HG03025 (cell line): ENCODE results near the gene COQ8B.

Experiments
- ATAC-seq: cut with Tn5 transposase; IDR thresholded peaks from one replicate; pipeline ENCODE4 v1.9.1; 2021; ENCODE audit warnings: mild to moderate bottlenecking, moderate library complexity; ENCODE audit not compliant: unreplicated experiment, low FRiP score

Gene COQ8B

DNA sequence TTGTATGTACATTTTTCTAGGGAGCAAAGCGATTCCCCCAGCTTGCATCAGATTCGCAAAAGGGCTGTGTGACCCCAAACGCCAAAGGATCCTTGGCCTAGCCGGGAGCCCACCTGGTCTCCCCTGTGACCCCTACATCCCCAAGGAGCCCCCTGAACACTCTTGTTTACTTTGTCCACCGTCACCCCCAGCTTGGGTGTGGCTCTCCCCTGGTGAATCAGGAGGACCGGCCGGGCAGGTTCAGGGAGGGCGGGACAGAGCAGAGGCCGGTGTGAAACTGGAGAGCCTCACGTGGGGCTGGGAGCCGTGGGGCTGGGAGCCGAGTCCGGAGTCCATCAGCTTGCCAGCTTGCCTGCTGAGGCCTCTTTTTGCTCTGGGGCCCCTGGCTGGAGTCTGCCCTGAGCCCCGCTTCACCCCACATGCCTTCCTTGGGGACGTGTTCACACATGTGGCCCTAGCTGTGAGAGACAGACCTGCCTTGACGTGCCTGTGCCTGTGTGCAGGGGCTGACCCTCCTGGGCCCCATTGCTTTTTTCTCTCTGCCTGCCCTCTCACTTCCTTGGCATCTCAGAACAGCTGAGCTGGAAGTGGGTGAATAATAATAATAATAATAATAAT lies 2.2 kb upstream of the COQ8B start:
- no peak for ATAC-seq

DNA sequence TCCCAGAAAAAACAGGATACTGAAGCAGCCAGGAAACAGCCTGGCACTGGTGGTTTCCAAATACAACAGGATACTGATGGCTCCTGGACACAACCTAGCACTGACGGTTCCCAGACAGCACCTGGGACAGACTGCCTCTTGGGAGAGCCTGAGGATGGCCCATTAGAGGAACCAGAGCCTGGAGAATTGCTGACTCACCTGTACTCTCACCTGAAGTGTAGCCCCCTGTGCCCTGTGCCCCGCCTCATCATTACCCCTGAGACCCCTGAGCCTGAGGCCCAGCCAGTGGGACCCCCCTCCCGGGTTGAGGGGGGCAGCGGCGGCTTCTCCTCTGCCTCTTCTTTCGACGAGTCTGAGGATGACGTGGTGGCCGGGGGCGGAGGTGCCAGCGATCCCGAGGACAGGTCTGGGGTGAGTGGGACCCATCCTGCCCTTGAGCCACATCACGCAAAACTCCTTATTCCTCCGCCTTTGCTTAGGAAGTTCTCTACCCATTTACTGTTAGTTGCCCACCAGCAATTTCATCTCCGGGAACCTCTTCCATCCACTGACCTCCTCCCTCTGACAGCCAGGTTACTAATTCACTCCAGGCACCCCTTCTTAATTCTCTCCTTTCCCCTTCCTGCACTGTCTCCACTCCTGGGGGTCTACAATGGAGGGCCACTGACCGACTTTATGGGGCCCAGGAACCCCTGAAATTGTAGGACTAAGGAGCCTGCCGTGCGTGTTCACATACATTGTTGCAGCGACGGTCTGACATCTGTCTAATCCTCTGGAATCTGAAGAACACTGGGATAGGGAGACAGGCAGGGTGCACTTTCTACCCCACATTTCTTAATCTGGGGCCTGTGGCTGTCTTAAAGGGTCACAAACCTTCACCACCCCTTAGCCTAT lies 1.4 kb upstream of the COQ8B start:
- no peak for ATAC-seq

DNA sequence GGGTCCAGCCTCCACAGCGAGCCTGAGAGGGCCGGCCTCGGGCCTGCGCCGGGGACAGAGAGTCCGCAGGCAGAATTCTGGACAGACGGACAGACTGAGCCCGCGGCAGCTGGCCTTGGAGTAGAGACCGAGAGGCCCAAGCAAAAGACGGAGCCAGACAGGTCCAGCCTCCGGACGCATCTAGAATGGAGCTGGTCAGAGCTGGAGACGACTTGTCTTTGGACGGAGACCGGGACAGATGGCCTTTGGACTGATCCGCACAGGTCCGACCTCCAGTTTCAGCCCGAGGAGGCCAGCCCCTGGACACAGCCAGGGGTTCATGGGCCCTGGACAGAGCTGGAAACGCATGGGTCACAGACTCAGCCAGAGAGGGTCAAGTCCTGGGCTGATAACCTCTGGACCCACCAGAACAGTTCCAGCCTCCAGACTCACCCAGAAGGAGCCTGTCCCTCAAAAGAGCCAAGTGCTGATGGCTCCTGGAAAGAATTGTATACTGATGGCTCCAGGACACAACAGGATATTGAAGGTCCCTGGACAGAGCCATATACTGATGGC lies 716 bp upstream of the COQ8B start:
- ATAC-seq, result peak; percentile 11

DNA sequence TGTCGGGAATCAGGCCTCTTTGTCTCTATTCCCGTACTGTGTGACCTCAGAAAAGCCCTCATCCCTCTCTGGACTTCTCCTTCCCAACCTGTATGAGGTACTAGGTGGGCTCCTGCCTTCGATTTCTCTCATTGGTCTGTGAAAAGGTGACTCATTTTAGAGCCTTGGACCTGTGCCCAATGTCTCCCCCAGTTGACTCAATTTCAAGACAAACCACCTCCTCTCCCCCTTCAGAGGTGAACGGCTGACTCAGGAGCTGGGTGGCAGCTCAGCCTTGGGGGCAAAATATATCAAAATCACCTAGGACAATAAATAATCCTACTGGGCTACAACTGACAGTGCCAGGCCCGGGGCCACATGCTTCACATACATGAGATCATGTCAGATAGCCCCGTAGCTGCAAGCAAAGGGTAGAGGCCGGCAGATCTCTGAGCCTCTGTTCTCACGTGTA lies 630 bp downstream of the COQ8B start:
- no peak for ATAC-seq

DNA sequence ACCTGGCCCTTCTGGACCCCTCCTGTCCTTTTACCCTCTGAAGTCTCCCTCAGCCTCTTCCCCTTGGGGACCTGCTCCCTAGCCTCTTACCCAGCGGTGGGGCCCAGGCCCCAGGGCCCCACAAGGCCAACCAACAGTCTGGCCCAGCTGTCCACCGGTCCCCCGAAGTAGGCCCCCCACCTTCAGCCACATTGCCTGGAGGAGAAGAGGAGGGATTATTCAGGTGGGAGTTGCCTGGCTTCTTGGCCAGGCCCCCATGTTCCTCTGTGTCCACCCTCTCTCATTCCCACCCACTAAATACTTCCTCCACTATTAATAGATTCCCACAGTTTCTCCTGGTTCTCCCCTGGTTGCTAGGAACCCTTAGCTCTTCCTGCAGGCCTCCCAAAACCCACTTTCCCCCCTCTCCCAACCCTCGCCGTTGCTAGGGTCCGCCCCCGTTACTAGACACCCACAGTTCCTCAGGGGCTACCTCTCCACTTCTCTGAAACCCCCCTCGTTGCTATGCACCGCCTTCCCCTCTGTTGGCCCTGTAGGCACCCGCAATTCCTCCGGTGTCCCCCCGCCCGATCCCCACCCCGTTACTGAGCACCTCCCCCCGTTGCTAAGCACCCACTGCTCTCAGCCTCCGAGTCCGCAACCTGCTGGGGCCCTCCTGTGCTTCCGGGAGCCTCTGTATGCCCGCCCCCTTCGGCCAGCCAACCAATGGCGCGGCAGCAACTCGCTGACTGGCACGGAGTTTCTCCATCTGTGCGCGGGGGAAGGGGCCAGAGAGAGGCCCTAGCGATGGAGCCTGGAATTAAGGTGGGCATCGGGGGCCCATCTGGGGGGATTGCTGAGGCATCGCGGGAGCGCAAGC lies 2.0 kb downstream of the COQ8B start:
- ATAC-seq, result peak; percentile 40

DNA sequence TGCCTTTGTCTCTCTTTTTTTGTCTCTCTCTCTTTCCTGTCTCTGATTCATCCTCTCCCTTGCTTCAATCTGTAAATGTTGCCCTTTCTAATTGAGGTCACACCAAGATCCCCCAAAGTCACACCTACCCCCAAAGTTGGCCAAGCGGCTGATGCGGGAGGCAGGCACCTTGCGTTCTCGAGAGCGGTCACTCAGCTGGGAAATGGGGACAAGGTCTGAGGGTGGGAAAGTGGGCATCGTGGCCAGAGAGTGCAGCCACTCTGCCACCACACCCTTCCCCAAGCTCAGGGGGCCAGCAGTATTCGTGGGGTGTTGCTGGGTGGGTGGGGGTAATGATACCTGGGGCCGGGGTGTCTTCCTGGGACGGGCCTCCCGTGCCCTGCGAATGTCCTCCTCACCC lies 2.7 kb downstream of the COQ8B start:
- ATAC-seq, result no peak

DNA sequence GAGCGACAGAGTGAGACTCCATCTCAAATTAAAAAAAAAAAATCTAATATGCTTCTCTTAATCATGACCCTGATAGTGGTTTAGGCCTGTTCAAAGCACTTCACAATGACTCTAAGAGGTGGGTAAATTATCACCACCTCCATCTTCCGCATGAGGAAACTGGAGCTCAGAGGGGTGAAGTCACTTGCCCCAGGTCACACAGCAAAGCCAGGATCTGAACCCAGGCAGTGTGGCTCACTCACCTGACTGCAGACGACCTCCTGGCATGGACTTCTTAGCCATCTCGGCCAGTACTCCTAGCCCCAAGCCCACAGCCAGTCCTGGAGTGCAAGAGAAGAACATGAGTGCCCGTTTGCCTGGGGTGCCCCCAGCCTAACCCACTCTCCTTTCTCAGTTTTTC lies 6.9 kb downstream of the COQ8B start:
- ATAC-seq, result no peak

DNA sequence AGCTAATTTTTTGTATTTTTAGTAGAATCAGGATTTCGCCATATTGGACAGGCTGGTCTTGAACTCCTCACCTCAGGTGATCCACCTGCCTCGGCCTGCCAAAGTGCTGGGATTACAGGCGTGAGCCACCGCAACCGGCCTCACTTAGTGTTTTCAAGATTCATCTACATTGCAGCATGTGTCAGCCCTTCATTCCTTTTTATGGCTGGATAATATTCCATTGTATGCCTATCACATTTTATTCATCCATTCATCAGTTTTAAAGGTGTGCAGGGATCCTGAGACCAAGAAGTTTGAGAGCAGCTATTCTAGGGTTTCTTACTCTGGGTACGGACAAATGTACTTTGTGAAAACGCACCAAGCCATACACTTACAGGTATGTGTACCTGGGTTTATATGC lies 9.1 kb downstream of the COQ8B start:
- no peak for ATAC-seq

DNA sequence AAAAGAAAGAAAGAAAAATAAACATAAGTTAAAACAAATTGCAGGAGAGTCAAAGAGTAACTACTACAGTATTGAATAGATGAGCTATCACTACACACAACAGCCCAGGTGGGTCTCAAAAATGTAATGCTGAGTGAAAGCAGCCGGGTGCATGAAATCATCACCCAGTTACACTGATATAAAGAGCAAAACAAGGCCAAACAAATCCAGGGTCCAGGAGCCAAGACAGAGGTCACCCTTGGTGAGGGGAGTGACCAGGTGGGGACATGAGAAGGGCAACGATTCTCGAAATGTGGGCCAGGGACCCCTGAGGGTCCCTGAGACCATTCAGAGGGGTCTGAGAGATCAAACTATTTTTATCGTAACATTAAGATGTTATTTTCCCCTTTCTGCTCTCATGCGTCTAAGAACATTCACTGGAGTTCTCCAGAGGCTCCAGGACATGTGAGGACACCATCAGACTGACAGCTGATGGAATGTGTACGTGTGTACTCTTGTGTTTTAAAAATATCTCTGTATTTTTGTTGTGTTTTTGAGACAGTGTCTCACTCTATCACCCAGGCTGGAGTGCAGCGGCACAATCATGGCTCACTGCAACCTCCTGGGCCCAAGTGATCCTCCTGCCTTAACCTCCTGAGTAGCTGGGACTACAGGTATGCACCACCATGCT lies 10.6 kb downstream of the COQ8B start:
- ATAC-seq, result no peak

DNA sequence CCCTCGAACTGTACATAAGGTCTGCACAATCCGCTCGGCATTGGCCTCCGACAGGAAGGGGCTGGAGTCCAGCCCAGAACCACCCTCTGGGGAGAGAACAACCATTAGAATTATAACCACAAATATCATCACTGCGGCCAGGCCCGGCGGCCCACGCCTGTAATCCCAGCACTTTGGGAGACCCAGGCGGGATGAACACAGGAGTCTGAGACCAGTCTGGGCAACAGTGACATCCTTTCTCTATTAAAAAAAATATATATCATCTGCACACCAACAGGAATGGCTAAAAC lies 11.4 kb downstream of the COQ8B start:
- no peak for ATAC-seq

DNA sequence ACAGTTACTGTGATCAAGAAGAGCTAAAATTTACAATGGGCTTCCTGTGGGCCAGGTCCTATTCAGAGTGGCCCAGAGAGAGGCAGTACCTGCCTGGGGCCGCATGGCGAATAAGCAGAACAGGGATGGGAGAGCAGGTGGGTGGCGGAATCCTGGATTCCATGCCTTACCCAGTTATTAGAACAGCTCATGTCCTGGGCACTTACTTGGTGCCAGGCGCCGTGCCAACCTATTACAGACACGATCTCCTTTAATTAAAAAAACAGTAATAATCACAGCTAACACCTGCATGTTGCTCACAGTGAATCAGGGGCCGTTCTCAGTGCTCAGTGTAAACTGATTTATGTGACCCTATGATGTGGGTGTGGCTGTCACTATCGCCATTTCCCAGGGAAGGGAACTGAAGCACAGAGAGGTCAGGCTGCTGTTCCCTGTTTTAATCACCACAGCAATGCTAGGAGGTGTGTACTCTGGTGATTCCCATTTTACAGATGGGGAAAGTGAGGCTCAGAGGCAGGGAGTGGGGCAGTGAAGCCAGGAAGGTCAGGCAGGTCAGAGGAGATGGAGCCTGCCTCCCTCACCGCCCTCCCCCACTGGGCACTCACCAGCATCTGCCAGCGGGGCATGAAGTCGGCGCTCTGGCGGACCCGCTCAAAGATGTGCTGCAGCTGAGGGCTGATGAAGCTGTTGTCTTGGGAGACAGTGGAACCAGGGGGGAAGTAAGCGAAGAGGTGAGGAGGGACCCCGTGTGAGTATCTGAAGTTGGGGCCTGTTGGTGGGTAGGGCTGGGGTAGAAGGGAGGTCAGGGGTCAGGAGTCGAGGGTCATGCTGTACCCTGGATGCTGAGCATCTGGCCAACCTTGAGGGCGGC lies 12.0 kb downstream of the COQ8B start:
- no peak for ATAC-seq

DNA sequence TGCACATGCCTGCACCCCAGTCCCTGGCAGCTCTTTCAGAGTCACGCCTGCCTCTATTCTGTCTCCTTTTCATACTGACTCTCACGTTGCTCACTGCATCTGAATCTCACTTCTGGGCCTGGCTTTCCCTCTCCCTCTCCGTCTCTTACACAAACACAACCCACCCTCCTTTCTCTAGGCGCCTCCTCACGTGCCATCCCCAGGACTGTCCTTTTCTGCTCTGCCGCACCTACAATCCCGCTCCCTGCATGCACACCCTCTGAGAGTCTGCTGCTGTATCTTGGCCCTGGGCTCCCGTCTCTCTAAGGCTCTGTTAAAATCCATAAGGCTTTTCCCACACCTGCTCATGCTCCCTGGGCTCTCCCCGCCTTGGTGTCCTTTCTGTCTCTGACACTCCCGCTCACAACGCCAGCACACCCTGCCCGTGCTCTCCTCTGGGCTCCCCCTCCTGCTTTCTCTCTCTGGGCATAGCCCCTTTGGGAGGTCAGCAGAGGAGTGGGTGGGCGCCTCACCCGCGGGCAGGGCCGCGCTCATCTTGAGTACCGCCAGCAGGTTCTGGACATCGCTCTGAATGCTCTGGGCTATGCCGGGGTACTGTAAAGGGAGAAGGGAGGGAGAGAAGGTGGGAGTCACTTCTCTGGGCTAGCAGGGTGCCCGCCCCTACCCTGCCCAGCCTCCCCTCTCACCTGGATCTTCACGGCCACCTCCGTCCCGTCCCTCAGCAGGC lies 13.5 kb downstream of the COQ8B start:
- ATAC-seq, result no peak

DNA sequence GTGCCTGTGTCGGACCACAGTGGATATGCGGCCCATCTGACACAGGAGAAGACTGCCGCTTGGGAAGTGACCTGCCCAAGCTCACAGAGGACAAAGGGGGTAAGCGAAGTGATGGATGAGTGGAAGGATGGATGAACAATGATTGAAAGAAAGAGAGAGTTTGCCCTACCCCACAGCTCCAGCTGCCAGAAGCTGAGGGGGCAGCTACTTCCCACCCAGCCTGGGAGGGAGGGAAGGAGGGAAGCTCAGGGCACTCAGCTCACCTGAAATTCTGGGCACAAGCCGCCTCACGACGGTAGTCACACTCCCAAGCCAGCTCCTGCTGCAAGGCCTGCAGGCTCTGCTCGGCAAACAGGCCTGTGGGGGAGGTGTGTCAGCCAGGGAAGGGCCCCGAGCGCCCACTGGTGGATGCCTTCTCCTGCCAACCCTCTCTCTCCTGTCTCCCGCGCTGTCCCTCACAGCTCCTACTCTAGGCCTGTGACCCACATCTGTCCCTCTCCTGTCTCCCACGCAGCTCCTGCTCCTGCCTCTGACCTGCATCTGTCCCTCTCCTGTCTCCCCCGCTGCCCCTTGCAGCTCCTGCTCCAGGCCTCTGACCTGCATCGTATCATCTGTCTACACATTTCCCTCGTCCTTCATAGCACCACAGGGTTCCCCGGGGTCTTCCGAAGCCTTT lies 14.2 kb downstream of the COQ8B start:
- ATAC-seq, result no peak

DNA sequence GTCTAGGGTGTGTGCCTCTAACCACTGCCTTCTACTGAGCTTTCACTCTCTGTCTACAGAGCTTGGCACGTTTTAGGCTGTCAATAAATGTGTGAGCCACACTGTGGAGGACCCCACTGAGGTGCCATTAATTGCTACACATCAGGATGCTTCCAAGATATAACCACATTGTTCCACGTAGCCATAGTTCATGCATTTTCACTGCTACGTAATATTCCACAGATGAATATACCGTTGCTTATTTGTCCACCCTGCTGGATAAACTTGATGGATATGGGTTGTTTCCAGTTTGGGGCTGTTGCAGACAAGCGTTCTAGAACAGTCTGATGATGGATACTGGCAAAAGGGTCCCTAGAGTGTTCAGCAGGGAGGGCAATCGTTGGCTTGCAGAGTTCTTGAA lies 14.9 kb downstream of the COQ8B start:
- ATAC-seq, result no peak

DNA sequence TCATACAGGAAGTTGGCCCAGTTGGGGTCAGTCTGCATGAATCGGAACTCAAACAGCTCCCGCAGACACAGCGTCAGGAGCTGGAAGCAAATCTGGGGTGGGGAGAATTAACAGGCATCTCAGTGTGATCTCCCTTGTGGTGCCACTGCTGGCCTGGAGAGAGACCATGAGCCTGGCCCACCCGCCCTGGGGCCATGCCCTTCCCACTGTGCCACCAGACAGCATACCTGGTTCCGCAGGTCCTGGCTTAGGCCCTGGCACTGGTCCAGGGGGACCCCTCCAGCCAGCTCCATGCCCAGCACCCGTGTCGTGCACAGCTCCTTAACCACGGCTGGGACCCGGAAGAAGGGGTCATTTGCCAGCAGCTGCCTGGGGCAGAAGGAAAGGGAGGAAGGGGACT lies 16.6 kb downstream of the COQ8B start:
- no peak for ATAC-seq

DNA sequence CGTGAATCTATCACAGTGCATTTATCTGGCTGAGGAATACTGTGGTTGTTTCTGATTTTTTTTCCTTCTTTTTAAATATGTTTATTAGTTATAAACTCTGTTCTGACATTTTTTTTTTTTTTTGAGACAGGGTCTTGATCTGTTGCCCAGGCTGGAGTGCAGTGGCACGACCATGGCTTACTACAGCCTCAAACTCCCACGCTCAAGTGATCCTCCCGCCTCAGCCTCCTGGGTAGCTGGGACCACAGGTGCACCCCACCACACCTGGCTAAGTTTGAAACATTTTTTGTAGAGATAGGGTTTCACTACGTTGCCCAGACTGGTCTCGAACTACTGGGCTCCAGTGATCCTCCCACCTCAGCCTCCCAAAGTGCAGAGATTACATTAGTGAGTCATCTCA lies 19.7 kb downstream of the COQ8B start:
- ATAC-seq, result no peak

DNA sequence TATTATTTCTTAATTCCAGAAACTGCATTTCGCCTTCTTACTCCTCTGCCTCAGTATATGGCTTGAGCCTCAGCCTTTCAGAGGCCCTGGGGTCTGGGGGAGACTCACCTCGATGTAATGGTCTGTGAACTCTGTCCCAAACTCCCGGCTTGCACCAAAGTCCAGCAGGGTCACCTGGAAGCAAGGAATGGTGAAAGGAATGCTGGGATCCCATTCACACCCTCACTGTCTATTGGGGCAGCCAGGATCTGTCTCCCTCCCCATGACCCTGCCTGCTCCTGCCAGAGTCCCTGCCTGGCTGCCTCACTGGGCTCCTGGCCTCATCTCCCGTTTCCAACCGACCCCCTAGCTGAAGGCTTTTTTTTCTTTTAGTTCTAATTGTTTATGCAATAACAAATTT lies 20.8 kb downstream of the COQ8B start:
- ATAC-seq, result no peak

DNA sequence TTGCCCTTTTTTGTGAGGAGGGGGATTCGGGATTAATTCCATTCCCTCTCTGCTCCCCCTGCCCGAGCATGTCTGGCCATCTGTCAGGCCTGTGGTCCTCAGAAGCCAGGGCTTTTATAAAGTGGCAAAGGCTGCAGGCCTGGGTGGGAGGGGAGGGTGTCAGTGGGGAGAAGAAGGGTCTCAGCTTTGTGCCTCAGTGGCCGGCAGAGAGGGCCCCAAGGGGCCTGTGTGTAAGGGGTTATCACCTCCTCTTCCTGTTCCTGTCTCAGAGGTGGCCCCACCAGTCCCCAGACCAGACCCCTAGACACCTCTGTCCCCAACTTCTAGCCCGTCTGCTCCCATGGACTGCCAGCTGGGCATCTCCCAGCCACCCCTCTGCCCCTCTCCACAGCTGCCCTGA lies 22.8 kb downstream of the COQ8B start:
- no peak for ATAC-seq
